ENCODE measurements around the gene MAVS.
A peak's percentile ranks its signal among the peaks of the same experiment; 100 is the strongest.
"Not testable (repeated sequence)": the region's sequence is repeated elsewhere in the genome, so short reads cannot be mapped to it uniquely, and the experiment has no call there.

Gene MAVS

GRCh38 chr20:3815703-3816315 lies 30.8 kb upstream of the MAVS start:
- DNase-seq (ENCODE audit: low spot score) = no peak

DNA sequence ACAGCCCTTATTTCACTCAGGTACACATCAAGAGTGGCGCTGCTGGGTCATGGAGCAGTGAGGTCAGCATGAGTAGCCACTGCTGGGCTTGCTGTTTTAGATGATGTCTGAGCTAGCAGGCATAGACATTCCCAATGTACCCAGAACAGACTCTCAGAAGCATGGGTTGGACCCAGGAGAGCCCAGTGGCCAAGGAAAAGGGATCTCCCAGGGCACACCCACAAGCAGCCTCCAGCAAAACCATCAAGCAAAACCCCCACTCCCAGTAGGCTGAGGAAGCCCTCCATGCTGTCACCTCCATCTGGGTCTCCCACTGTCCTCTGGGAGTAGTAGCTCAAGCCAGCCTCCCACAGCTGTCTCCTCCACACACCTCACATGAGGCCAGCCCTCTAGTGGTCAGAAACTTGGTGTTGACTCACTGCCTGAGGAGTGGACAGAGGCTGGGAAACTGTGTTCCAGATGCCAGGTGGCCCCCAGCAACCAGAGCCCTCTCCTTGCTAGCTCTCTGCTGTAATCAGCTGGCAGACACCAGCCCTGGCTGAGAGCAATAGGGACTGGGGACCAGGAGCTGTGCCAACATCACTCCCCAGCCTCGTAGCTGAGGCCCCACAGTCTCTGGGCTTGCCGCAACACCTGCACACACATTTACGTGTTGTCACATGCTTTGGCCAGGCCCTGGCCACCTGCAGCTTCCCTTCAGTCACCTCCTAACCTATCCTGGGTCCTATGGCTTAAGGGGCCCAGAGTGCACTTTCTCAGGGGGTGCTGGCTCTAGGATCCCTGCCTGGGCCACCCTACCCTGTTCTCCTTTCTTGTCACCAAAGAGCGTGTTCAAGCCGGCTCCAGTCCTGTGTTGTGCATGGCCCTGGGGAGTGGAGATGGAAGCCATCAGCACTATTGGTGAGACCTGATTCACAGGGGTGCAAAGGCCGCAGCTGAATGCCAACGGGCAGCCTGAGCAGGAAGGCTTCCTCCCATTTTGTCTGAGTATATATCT lies 28.2 kb upstream of the MAVS start:
- DNase-seq (ENCODE audit: low spot score) = peak; percentile 77

DNA sequence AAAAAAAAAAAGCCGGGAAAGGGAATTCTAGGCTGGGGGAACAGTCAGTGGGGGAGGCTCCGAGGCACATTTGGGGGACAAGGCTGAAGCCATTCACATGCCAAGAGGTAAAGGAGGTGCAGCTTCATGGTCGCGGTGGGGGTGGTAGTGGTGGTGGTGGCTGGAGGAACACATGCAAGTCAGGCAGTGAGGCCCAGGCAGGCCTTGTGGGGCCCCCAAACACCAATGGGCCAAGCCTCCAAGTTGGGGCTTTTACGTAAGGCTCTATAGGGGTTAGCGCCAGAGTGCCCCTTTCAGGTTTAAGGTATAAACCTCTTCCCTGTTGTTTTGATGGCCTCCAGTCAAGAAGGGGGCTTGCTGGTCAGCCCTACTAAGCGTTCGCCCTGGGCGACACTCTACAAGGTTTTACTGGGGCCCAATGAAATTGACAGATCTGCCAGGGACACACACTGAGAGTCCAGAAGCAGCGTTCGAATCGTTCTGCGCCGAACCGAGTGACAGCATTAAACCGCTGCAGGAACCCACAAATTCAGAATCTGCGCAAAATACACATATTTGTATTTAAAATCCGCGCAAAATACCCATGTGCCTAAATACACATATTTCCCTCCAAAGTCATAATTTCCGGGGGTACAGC lies 27.1 kb upstream of the MAVS start:
- no peak for DNase-seq (ENCODE audit: low spot score)

- DNase-seq (ENCODE audit: low spot score) = peak; percentile 97
These were observed 26.4 kb upstream of the MAVS start, which contains the start of gene AP5S1 for GRCh38 chr20:3820048-3820900. Gene AP5S1, plus strand, starts transcription at chr20:3820547. Its CDS starts 1,571 bp downstream, at chr20:3822118.

- DNase-seq (ENCODE audit: low spot score) = no peak
These were observed 25.5 kb upstream of the MAVS start for GRCh38 chr20:3820901-3821727.

DNA sequence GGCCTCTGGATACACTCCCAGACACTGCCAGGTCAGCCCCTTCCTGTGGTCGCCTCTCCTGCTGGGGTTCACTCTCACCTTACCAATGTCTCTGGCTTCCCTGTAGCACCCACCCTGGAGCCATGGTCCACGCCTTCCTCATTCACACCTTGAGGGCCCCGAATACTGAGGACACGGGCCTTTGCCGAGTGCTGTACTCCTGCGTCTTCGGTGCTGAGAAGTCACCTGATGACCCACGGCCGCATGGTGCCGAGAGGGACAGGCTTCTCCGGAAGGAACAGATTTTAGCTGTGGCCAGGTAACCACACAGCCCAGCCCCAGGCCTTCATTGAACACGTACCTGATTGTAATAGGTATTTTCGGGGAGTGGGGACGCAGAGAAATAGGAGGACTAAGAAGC lies 24.6 kb upstream of the MAVS start:
- no peak for DNase-seq (ENCODE audit: low spot score)

DNA sequence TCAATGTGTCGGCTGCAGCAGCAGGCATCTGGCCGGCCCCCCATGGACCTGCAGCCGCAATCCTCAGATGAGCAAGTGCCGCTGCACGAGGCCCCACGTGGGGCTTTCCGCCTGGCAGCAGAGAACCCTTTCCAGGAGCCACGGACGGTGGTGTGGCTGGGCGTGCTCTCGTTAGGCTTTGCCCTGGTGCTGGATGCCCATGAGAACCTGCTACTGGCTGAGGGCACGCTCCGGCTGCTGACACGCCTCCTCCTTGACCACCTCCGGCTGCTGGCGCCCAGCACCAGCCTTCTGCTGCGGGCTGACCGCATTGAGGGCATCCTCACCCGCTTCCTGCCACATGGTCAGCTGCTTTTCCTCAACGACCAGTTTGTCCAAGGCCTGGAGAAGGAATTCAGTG lies 22.8 kb upstream of the MAVS start:
- no peak for DNase-seq (ENCODE audit: low spot score)

DNA sequence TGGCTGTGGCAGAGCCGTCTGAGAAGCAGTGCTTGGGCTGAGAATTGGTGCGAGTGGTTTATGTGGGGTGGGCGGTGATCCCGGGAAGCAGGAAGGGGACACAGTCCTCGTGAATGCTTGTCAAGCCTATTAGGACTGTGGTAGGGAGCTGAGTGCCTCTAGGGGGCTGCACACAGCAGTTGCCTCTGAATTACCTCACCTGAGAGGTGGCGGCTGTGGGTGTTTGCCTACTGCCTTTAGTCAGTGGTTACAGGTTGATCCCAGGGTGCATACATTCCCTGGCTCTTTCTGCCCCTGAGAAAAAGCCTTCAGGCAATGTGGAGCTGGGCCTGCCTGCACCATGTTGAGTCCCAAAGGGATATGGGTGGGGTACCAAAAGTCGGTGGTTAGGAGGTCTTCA lies 21.1 kb upstream of the MAVS start:
- DNase-seq (ENCODE audit: low spot score) = no peak

- no peak for DNase-seq (ENCODE audit: low spot score)
These were observed 20.2 kb upstream of the MAVS start for GRCh38 chr20:3826420-3826819.

GRCh38 chr20:3828798-3829197 lies 17.8 kb upstream of the MAVS start:
- DNase-seq (ENCODE audit: low spot score) = no peak

- DNase-seq (ENCODE audit: low spot score) = not testable (repeated sequence)
These were observed 16.7 kb upstream of the MAVS start for GRCh38 chr20:3829891-3830290.

GRCh38 chr20:3836132-3836531 lies 10.5 kb upstream of the MAVS start:
- DNase-seq (ENCODE audit: low spot score) = no peak

DNA sequence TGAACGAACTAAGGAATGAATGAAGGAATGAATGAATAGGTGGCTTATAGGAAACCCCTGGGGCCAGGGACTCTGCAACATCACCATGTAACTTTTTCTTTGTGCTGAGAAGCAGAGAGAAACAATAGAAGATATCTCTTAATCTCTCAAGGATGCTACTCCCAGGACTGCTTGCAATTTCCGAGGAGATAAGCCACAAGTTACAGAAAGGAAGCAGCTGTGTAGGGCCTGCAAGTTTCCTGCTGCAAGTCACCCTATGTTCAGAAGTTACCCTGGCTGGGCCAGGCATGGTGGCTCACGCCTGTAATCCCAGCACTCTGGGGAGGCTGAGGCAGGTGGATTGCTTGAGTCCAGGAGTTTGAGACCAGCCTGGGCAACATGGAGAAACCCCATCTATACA lies 7.3 kb upstream of the MAVS start:
- no peak for DNase-seq (ENCODE audit: low spot score)

DNA sequence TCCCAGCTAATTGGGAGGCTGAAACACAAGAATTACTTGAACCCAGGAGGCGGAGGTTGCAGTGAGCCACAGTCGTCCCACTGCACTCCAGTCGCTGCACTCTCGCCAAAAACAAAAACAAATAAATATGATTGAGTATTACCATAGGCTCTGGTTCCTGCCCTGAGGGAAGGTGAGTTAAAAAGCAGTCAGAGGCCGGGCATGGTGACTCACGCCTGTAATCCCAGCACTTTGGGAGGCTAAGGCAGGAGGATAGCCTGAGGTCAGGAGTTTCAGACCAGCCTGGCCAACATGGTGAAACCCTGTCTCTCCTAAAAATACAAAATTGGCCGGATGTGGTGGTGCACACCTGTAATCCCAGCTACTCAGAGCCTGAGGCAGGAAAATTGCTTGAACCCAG lies 6.4 kb upstream of the MAVS start:
- not testable (repeated sequence) for DNase-seq (ENCODE audit: low spot score)

DNA sequence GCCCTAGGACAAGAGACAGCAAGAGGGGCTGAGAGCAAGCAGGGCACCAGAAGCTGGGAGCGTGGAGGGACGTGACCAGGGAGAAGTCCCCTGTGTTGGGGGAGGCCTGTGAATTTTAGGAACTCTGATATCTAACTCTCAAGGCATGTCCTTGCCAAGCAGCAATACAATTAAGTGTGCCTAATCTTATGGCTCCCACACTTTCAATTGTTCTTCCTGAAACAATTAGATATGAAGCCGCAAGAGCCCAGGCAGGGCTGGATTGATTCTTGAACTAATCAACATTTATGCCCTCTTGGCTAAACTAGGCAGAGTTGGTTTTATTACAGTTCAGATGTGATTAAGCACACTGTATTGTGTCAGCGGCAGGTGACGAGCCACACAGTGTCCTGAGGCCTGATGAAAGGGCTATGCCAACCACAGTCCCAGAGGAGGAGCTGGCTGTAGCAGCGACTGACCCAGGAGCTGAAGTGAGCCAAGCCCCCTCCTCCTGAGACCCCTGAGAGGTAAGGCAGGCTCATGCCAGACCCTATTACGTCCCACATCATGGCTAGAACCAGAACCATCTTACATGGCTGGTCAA lies 4.2 kb upstream of the MAVS start:
- DNase-seq (ENCODE audit: low spot score) = no peak

DNA sequence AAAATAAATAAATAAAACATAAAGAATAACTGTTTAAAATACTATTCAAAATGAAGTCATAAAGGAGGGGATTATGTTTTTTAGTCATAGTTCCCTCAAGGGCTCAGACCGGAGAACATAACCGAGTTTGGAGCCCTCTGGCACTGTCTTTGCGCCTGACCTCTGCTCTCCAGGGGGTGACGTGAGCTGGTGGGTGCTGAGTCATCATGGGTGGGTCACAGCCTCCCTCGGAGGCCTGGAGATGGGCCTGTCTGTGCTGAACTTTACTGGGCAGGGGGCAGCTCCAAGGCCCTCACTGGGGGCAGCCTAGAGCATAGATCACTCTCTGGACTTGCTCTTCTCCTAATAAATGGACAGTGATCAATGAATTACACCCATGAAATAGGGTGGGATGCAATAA lies 3.1 kb upstream of the MAVS start:
- no peak for DNase-seq (ENCODE audit: low spot score)

GRCh38 chr20:3843990-3844619 lies 2.5 kb upstream of the MAVS start:
- DNase-seq (ENCODE audit: low spot score) = not testable (repeated sequence)

DNA sequence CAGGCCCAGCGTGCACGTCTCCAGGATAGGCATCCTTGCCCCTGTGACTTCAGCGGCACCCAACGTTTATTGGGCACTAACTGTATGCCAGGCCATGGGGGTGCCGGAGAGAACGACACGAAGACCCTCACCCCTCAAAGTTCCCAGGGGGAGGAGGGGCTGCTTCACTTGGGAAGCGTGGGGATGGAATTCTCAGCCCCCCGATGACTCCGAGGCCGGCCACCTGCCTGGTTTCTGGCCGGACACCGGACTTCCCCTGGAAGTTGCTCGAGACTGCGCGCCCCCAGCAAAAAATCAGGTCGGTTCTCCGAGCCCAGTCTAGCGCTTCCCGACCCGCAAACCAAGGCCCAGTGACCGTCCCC lies 275 bp upstream of the MAVS start:
- DNase-seq (ENCODE audit: low spot score) = no peak

- DNase-seq (ENCODE audit: low spot score) = peak; percentile 44
These were observed 851 bp downstream of the MAVS start for GRCh38 chr20:3847429-3847940.

DNA sequence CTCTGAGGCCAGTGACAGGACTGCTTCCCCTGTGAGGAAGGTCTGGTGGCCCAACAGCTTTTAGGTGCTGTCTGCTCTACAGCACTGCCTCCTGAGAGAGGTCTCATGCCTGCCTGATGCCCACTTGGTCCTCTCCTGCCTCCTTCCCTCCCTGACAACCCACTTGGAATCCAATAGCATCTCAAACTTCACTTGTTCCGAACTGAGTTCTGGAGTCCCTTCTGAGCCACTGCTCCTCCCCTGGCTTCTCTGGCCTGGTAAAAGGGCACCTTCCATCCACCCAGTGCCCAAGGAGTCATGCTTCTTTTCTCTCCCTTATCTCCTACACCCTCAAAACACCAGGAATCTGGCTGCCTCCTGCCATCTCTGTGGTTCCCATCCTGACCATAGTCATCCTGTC lies 1.9 kb downstream of the MAVS start:
- DNase-seq (ENCODE audit: low spot score) = no peak

Data from cerebellar cortex (tissue), 1 donor.